SJSA1 (cell line): Measurements from ENCODE around the gene FUT9. TPM values are rescaled to one million over a fixed set of nuclear protein-coding genes. Genes with fewer than 3 reads are reported as not detected.

Source experiments
- DNase-seq, 2 experiments: peaks; one replicate each; pipeline ENCODE4 v3.0.0-alpha.2; 2015 to 2020; ENCODE audit warnings: low spot score in 2 of 2, low read depth in 1 of 2
- H3K27ac ChIP-seq: fragments of 250-450 bp; sonication (Bioruptor Pico); 2 replicates; pipeline ENCODE4 v1.5.1; 2020; ENCODE audit warnings: mild to moderate bottlenecking, moderate library complexity
- H3K27me3 ChIP-seq: fragments of 250-450 bp; sonication (Bioruptor Pico); replicated peaks from 2 replicates; pipeline ENCODE4 v1.5.1; 2020; ENCODE audit warnings: mild to moderate bottlenecking, moderate library complexity
- H3K36me3 ChIP-seq: fragments of 250-450 bp; sonication (Bioruptor Pico); 2 replicates; pipeline ENCODE4 v1.5.1; 2020; ENCODE audit warnings: mild to moderate bottlenecking
- H3K4me1 ChIP-seq: fragments of 250-450 bp; sonication (Bioruptor Pico); replicated peaks from 2 replicates; pipeline ENCODE4 v1.6.1; 2021; ENCODE audit warnings: mild to moderate bottlenecking
- H3K4me3 ChIP-seq: fragments of 250-450 bp; sonication (Bioruptor Pico); 2 replicates; pipeline ENCODE4 v1.5.1; 2020; ENCODE audit warnings: mild to moderate bottlenecking
- H3K9me3 ChIP-seq: fragments of 250-450 bp; sonication (Bioruptor Pico); replicated peaks from 2 replicates; pipeline ENCODE4 v1.5.1; 2020; ENCODE audit warnings: mild to moderate bottlenecking
- total RNA-seq: library from RNA; depleted of rRNA; stranded (reverse); fragments of >200 nt; shearing (Covaris generic); gene quantifications from 2 replicates; pipeline ENCODE4 v1.2.3, GENCODE V29; 2014

Gene FUT9
- total RNA-seq, 1 experiment from 2014 or later, result not detected

- DNase-seq, result no peak
- Histone ChIP-seq H3K9me3 (no peaks in the 10 kb centered on the region), H3K4me3 (no peak overlapping the region), H3K27me3 (peaks cover 30% of the 10 kb centered on the region), H3K4me1 (no peaks in the 10 kb centered on the region), H3K36me3 (no peaks in the 10 kb centered on the region), H3K27ac (no peak overlapping the region)
Observed at GRCh38 chr6:96016334-96017069, 728 bp downstream of the FUT9 start.

DNA sequence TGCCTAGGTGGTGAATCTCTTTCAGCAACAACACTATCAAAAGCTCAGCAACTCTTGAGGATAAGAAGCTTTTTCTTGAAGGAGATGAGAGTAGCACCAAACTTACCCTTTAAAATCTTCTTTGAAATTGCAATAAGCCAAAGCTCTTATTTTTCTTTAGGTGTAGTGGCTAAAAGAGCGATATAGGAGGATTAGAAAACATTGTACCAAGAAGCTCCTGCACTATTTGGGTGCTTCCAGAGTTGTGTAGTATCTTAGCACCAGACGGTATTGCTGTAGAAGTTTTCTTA is 1.2 kb downstream of the FUT9 start:
- no peak for DNase-seq
- no peaks in the 10 kb centered on the region for H3K9me3 ChIP-seq

GRCh38 chr6:96022225-96022624 is 6.5 kb downstream of the FUT9 start:
- Histone ChIP-seq H3K27ac (no peak overlapping the region), H3K36me3 (no peaks in the 10 kb centered on the region), H3K27me3 (peaks cover 5% of the 10 kb centered on the region), H3K9me3 (no peaks in the 10 kb centered on the region), H3K4me1 (no peaks in the 10 kb centered on the region), H3K4me3 (no peak overlapping the region)
- no peak for DNase-seq

More for the DNA sequence above, 1.2 kb downstream of the FUT9 start:
- Histone ChIP-seq H3K36me3 (no peaks in the 10 kb centered on the region), H3K4me1 (no peaks in the 10 kb centered on the region), H3K27me3 (peaks cover 30% of the 10 kb centered on the region), H3K4me3 (no peak overlapping the region), H3K27ac (no peak overlapping the region)

- no peak for DNase-seq
- Histone ChIP-seq H3K36me3 (no peaks in the 10 kb centered on the region), H3K27ac (no peak overlapping the region), H3K27me3 (no peaks in the 10 kb centered on the region), H3K4me3 (no peak overlapping the region), H3K9me3 (no peaks in the 10 kb centered on the region), H3K4me1 (no peaks in the 10 kb centered on the region)
Observed at GRCh38 chr6:96032661-96033060, 16.9 kb downstream of the FUT9 start.

GRCh38 chr6:96051555-96051954 is 35.8 kb downstream of the FUT9 start:
- Histone ChIP-seq H3K4me3 (no peak overlapping the region), H3K4me1 (no peaks in the 10 kb centered on the region), H3K9me3 (no peaks in the 10 kb centered on the region), H3K27me3 (no peaks in the 10 kb centered on the region), H3K36me3 (no peaks in the 10 kb centered on the region), H3K27ac (no peak overlapping the region)
- no peak for DNase-seq

DNA sequence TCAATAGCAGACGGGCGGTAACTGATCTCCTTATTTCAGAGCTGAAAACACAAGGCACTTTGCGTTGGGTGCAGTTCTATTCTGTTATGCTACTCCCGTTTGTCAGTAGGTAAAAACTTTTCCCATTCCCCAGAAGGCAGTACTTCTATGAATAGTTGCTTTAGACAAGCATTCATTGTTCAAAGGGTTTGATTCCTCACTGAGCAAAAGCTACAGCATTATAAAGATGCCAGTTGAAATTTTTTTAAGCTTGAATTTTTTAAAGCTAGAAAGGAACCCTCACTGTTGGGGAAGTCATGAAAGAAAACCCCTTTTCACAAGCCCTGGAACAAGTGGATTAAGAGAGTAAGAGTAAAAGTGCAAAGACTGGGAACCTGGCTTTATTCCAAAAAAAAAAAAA is 42.3 kb downstream of the FUT9 start:
- no peaks in the 10 kb centered on the region; the same call in 1 of the 2 replicates for H3K9me3 ChIP-seq
- DNase-seq, result no peak
- no peak overlapping the region for H3K4me3 ChIP-seq
- H3K27me3 ChIP-seq, result no peaks in the 10 kb centered on the region
- H3K36me3 ChIP-seq, result no peaks in the 10 kb centered on the region
- peaks cover 9% of the 10 kb centered on the region for H3K4me1 ChIP-seq
- H3K27ac ChIP-seq, result no peak overlapping the region

- Histone ChIP-seq H3K36me3 (no peaks in the 10 kb centered on the region), H3K9me3 (no peaks in the 10 kb centered on the region; the same call in 1 of the 2 replicates), H3K27ac (no peak overlapping the region), H3K4me1 (peaks cover 9% of the 10 kb centered on the region), H3K27me3 (no peaks in the 10 kb centered on the region), H3K4me3 (no peak overlapping the region)
- DNase-seq, result peak in 1 of 2 experiments; percentile 18
Observed at GRCh38 chr6:96059586-96059985, 43.8 kb downstream of the FUT9 start.

DNA sequence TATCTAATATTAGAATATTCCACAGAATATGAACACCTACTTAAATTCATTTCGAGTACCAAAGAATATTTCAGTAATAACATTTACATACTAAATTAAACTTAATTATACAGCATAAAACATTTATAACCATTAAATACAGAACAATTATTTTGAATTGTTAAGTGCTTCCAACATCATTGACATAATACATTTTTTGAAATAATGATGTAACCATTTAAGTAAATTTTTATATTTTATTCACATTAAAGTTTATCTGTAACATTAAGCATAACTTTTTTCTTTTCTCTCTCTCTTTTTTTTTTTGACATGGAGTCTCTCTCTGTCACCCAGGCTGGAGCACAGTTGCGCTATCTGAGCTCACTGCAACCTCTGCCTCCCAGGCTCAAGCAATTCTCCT is 44.5 kb downstream of the FUT9 start:
- no peaks in the 10 kb centered on the region; the same call in 1 of the 2 replicates for H3K9me3 ChIP-seq
- no peak overlapping the region for H3K4me3 ChIP-seq
- no peaks in the 10 kb centered on the region for H3K36me3 ChIP-seq
- no peak overlapping the region for H3K27ac ChIP-seq
- H3K4me1 ChIP-seq, result peaks cover 9% of the 10 kb centered on the region
- DNase-seq, result no peak
- no peaks in the 10 kb centered on the region for H3K27me3 ChIP-seq

GRCh38 chr6:96065213-96065612 is 49.4 kb downstream of the FUT9 start:
- H3K36me3 ChIP-seq, result no peaks in the 10 kb centered on the region
- no peak for DNase-seq
- no peak overlapping the region for H3K4me3 ChIP-seq
- H3K27me3 ChIP-seq, result no peaks in the 10 kb centered on the region
- no peaks in the 10 kb centered on the region for H3K4me1 ChIP-seq
- H3K27ac ChIP-seq, result no peak overlapping the region
- no peaks in the 10 kb centered on the region; the same call in 1 of the 2 replicates for H3K9me3 ChIP-seq

DNA sequence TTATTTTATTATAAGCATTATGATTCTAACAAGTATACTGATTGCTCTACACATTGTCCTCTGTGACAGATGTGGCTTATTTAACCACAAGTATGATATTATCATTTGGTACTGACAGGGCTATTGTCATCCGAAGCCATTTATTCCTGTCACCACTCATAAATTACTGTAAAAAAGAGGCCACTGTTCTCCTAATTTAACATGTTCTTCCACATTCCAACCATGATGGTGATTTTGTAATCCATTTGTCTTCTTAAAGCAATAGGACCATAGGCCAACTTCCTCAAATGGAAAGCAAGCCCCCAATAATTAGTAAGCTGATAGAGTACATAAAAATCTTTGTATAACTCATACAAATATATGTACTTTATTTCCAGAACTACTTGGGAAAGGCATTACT is 50.6 kb downstream of the FUT9 start:
- no peak for DNase-seq
- H3K27me3 ChIP-seq, result no peaks in the 10 kb centered on the region
- H3K36me3 ChIP-seq, result no peaks in the 10 kb centered on the region
- no peaks in the 10 kb centered on the region for H3K4me1 ChIP-seq
- no peaks in the 10 kb centered on the region; the same call in 1 of the 2 replicates for H3K9me3 ChIP-seq
- no peak overlapping the region for H3K27ac ChIP-seq
- no peak overlapping the region for H3K4me3 ChIP-seq

GRCh38 chr6:96073555-96073954 is 57.8 kb downstream of the FUT9 start:
- Histone ChIP-seq H3K4me1 (peaks cover 8% of the 10 kb centered on the region), H3K36me3 (no peaks in the 10 kb centered on the region), H3K4me3 (no peak overlapping the region), H3K9me3 (no peaks in the 10 kb centered on the region), H3K27ac (no peak overlapping the region), H3K27me3 (no peaks in the 10 kb centered on the region)
- DNase-seq, result no peak

- Histone ChIP-seq H3K4me1 (peaks cover 8% of the 10 kb centered on the region), H3K36me3 (no peaks in the 10 kb centered on the region), H3K27ac (no peak overlapping the region), H3K27me3 (no peaks in the 10 kb centered on the region), H3K4me3 (no peak overlapping the region), H3K9me3 (no peaks in the 10 kb centered on the region)
- no peak for DNase-seq
Observed at GRCh38 chr6:96074006-96074405, 58.2 kb downstream of the FUT9 start.

DNA sequence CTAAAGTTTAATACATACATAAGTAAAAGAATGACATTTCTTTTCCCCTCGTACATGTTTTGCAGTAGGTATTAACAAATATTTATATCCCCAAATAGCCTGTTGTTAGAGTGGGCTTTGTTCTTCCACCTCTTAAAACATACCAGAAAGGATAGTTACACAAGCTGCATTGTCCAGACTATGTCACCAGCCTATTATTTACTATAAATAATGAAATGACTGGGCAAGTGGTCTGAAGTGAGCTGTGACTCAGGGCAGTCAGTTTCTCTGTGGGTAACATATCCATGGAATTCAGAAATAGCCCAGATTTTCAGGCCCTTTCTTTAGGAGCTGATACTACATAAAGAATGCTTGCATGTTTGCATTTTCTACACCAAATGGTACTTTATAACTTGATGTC is 60.1 kb downstream of the FUT9 start:
- peak; percentile 43 to 60 for DNase-seq
- H3K36me3 ChIP-seq, result no peaks in the 10 kb centered on the region
- no peak overlapping the region for H3K4me3 ChIP-seq
- H3K4me1 ChIP-seq, result peaks cover 8% of the 10 kb centered on the region
- no peaks in the 10 kb centered on the region for H3K27me3 ChIP-seq
- H3K27ac ChIP-seq, result peak overlapping the region; percentile 50
- H3K9me3 ChIP-seq, result no peaks in the 10 kb centered on the region

DNA sequence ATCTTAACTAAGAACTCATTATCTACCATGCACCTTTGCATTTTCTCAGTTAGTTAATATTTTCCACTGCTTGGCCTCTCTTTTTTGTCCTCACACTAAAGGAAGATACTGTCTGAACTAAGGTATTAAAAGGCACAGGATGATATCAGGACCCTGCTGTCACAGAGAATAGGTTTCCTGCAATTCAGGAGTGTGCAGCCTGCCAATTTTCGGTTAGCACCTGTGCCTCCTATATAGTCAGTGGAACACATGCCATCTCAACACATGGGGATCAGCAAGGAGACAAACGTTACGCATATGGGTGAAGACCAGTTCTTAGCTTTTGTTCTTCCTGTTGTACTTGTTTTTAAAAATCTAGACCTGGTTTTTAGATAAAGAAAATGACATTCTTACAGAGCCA is 71.0 kb downstream of the FUT9 start:
- Histone ChIP-seq H3K4me1 (no peaks in the 10 kb centered on the region), H3K9me3 (no peaks in the 10 kb centered on the region), H3K27me3 (no peaks in the 10 kb centered on the region), H3K36me3 (no peaks in the 10 kb centered on the region), H3K27ac (no peak overlapping the region), H3K4me3 (no peak overlapping the region)
- DNase-seq, result no peak

- no peak overlapping the region for H3K27ac ChIP-seq
- H3K36me3 ChIP-seq, result no peaks in the 10 kb centered on the region
- H3K4me1 ChIP-seq, result no peaks in the 10 kb centered on the region
- no peaks in the 10 kb centered on the region for H3K27me3 ChIP-seq
- no peak overlapping the region for H3K4me3 ChIP-seq
- no peaks in the 10 kb centered on the region for H3K9me3 ChIP-seq
- DNase-seq, result peak in 1 of 2 experiments; percentile 3
Observed at GRCh38 chr6:96089173-96089572, 73.4 kb downstream of the FUT9 start.
